HG03060 (cell line): ENCODE measurements around the gene CCDC18.

ENCODE experiments used
- ATAC-seq: cut with Tn5 transposase; IDR thresholded peaks from one replicate; pipeline ENCODE4 v1.9.1; 2021; ENCODE audit warnings: low read depth, moderate number of reproducible peaks; ENCODE audit not compliant: unreplicated experiment

The CCDC18 gene

GRCh38 chr1:93288558-93288957, 108.0 kb downstream of the CCDC18 start:
- no peak for ATAC-seq

- ATAC-seq: no peak
These were observed 116.1 kb downstream of the CCDC18 start for GRCh38 chr1:93296555-93297154.

- no peak for ATAC-seq
These were observed 120.6 kb downstream of the CCDC18 start for GRCh38 chr1:93301131-93301530.

GRCh38 chr1:93302078-93302477, 121.6 kb downstream of the CCDC18 start:
- no peak for ATAC-seq

- no peak for ATAC-seq
These were observed 124.2 kb downstream of the CCDC18 start for GRCh38 chr1:93304716-93305138.

GRCh38 chr1:93306920-93307319, 126.4 kb downstream of the CCDC18 start:
- no peak for ATAC-seq

- no peak for ATAC-seq
These were observed 132.5 kb downstream of the CCDC18 start for GRCh38 chr1:93313026-93313425.

GRCh38 chr1:93317207-93317606, 136.7 kb downstream of the CCDC18 start:
- no peak for ATAC-seq

GRCh38 chr1:93317943-93318342, 137.4 kb downstream of the CCDC18 start:
- ATAC-seq: no peak

GRCh38 chr1:93321720-93322119, 141.2 kb downstream of the CCDC18 start:
- ATAC-seq: no peak

- ATAC-seq: no peak
These were observed 141.8 kb downstream of the CCDC18 start for GRCh38 chr1:93322349-93322748.

GRCh38 chr1:93323185-93323820, 142.8 kb downstream of the CCDC18 start:
- no peak for ATAC-seq

- no peak for ATAC-seq
These were observed 144.3 kb downstream of the CCDC18 start for GRCh38 chr1:93324486-93325464.
